Measurements from ENCODE around the gene TGM5.

TGM5 gene

DNA sequence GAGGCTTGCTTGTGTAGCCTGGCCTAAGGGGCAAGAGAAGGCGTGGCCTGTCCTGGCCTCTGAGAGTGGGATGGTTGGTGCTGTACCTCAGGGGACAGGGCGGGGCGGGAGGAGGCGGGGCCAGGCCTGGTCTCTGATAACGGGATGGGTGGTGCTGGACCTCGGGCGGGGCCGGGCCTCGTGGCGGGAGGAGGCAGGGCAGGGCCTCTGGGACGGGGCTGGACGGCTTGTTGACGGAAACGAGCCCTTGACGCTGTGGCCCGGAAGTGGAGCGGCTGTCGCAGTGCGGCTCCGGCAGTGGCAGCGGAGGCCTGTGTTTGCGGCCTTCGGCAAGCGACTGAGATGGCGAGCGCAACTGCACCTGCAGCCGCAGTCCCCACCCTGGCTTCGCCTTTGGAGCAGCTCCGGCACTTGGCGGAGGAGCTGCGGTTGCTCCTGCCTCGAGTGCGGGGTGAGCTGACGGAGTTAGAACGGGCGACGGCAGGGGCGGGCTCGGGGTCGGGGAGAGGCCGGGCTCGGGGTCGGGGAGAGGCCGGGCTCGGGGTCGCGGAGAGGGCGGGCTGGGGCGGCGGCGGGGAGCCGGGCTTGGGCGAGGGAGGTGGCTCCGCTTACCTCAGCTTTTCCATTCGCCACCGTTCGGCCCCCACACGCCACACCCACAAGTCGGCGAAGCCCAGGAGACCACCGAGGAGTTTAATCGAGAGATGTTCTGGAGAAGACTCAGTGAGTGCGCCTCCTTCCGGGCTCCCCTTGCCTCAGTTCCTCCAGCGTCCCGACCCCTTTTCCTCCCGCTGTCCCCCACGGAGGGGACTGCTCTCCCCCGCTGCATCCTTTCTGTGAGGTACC lies 81.3 kb downstream of the TGM5 start, which contains the start of gene CCNDBP1:
CCNDBP1 (plus strand) TSS at position 247 of the 846 bp plus-strand sequence; CDS start at position 343, 96 bp downstream.
- peak; percentile 70 for DNase-seq

DNA sequence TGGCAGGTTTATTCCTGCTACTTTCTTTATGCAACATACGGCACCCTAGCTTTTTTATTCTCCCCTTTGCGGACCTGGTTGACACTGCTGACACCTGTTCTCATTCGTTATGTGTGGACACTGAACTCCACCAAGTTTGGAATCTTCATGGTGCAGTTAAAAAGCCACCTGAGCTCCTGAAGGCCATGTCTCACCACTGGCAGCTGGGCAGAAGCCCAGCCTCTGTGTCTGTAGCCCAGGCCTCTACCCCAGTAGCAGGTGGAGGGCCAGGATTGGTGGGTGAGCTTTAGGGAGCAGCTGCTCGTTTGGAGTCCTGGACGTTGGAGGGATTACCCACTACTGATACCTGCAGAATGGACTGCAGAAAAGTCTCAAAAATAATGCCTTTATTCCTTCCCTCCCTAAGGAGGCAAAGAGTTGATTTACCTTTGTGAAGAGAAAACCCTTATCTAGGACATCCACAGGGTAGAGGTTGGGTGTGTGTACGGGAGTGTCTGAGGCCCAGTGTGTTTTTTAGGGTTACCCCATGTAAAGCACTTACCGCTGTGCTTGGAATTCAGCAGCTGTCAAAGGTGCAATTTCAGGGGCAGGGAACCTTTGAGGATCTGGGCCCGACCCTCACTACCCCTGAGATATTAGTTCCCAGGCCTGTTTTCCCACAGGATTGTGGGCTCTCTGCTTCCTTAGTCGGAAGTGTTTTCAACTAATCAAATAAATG lies 82.2 kb downstream of the TGM5 start:
- no peak for DNase-seq

GRCh38 chr15:43183270-43183669 lies 83.5 kb downstream of the TGM5 start:
- no peak for DNase-seq
